Measurements from ENCODE around the gene SLC28A3. TPM values are rescaled to one million over a fixed set of nuclear protein-coding genes. Genes with fewer than 3 reads are reported as not detected.

The SLC28A3 gene
- total RNA-seq, 4 donors from 2014 or later, result under 0.01 TPM; not detected in 2

DNA sequence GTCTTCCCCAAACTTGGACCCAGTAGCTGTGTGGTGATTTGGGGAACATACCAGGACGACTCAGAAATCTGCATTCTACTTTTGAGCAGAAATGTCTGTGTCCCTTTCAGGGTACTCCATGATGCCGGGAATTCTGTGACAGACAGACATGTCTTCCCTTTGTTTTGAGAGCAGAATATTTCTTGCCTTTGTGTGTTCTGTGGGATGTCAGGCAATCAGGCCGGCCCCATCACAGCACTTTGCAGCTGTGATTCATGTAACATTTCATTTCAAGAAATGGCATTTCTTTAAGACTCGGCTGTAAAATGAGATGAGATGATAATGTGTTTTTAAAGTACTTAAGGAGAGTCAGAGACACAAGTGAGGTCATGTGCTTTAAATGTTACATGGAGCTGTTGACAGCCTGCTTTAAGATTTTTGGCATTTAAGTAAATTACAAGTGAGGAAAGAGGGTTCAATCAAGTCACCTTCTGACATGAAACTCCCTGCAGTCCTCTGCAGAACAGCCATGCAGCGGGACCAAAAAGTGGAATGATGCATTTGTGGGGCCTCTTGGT lies 98.7 kb downstream of the SLC28A3 start:
- Histone ChIP-seq H3K27me3 (no peaks in the 10 kb centered on the region), H3K4me3 (no peak overlapping the region), H3K36me3 (no peaks in the 10 kb centered on the region), H3K4me1 (no peaks in the 10 kb centered on the region), H3K9me3 (peaks cover 0 to 4% (median under 1%) of the 10 kb centered on the region in 4 donors), H3K27ac (replicated peaks in 1 of 4) (no peak overlapping the region)
- 55% methylated on average over 5 of the region's 5 CpGs for WGBS
- DNase-seq (ENCODE audit: extremely low spot score), result no peak
- intact Hi-C loops (cut with DNase I), result no loop called here
- TF ChIP-seq, protein P1, sequence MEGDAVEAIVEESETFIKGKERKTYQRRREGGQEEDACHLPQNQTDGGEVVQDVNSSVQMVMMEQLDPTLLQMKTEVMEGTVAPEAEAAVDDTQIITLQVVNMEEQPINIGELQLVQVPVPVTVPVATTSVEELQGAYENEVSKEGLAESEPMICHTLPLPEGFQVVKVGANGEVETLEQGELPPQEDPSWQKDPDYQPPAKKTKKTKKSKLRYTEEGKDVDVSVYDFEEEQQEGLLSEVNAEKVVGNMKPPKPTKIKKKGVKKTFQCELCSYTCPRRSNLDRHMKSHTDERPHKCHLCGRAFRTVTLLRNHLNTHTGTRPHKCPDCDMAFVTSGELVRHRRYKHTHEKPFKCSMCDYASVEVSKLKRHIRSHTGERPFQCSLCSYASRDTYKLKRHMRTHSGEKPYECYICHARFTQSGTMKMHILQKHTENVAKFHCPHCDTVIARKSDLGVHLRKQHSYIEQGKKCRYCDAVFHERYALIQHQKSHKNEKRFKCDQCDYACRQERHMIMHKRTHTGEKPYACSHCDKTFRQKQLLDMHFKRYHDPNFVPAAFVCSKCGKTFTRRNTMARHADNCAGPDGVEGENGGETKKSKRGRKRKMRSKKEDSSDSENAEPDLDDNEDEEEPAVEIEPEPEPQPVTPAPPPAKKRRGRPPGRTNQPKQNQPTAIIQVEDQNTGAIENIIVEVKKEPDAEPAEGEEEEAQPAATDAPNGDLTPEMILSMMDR (IDR thresholded peaks at IDR 0.05), result no peak
- TF ChIP-seq EP300 (IDR thresholded peaks at IDR 0.05) (no peak), POLR2AphosphoS5 (IDR thresholded peaks at IDR 0.05) (no peak), POLR2A (IDR thresholded peaks at IDR 0.05; ENCODE audit: low read depth) (no peak)

DNA sequence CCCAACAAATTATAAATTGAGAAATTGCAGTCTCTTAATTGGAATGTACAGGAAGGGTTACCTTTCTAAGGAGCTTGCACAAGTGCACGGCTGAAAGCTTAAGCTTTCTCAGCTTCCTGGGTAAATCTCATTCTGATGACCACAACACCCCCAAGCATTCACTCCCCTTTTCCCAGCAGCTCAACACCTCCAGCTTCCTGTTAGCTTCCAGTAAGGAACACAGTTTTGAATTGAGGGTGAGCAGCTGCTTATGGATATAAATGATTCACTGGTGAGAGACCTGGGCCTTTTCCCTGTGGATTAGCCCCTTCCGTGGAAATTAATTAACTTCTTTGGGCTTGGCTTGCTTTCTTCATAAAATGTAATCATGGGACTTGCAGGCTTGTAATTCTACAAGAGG lies 101.2 kb downstream of the SLC28A3 start:
- no peak for TF ChIP-seq POLR2AphosphoS5 (IDR thresholded peaks at IDR 0.05)
- no peaks in the 10 kb centered on the region for H3K4me1 ChIP-seq
- intact Hi-C loops (cut with DNase I), result no loop called here
- H3K9me3 ChIP-seq, result peaks cover 0 to 6% (median 3%) of the 10 kb centered on the region in 4 donors
- H3K36me3 ChIP-seq, result no peaks in the 10 kb centered on the region
- DNase-seq (ENCODE audit: extremely low spot score), result no peak
- 65% methylated on average over 2 of the region's 2 CpGs for WGBS
- H3K27me3 ChIP-seq, result no peaks in the 10 kb centered on the region
- H3K4me3 ChIP-seq, result no peak overlapping the region
- H3K27ac ChIP-seq (replicated peaks in 1 of 4), result no peak overlapping the region

DNA sequence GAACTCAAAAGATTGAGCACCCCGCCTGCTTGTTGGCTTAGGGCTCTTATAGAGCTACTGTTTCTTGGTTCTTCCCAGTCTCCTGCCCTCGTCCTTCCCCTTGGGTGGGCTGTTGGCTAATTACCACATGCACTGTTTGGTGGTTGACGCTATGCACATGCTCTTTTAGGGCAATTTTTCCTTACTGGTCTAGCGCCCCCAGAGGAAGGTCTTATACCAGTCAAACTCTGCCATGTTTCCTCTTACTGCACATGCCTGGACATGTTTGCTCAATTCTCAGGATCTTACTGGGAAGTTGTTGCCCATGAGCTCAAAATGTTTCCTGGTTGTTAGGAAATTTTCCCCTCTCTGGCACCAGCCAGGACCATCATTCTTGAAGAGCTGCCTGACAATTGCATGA lies 101.9 kb downstream of the SLC28A3 start:
- Histone ChIP-seq H3K9me3 (peaks cover 0 to 6% (median 3%) of the 10 kb centered on the region in 4 donors), H3K4me1 (no peaks in the 10 kb centered on the region), H3K36me3 (no peaks in the 10 kb centered on the region), H3K27me3 (no peaks in the 10 kb centered on the region), H3K27ac (replicated peaks in 1 of 4) (no peak overlapping the region), H3K4me3 (no peak overlapping the region)
- DNase-seq (ENCODE audit: extremely low spot score), result no peak
- intact Hi-C loops (cut with DNase I), result no loop called here
- TF ChIP-seq POLR2A (IDR thresholded peaks at IDR 0.05; ENCODE audit: low read depth), result no peak
- TF ChIP-seq POLR2AphosphoS5 (IDR thresholded peaks at IDR 0.05), result no peak
- no peak for TF ChIP-seq EP300 (IDR thresholded peaks at IDR 0.05)
- TF ChIP-seq, protein P1 (IDR thresholded peaks at IDR 0.05), result no peak
- 82% methylated on average over 4 of the region's 4 CpGs for WGBS

DNA sequence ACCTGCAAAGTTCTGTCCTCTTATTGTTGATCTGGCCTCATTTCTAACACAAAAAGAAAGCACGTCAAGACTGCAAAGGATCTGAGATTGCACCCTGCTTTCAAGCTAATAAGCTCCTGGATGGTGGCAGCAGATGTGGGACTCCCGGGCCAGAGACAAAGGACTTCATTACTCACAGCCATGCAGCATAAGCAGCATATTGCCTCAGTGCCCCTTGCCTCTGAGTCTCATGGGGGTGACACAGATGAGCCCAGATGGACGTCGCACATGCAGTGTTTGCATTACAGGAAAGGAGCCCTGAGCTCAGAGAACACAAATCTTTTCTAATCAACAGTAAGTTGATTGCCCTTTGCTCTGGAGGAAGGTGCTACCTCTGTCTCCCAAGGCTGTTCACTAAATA lies 105.0 kb downstream of the SLC28A3 start:
- H3K27me3 ChIP-seq, result no peaks in the 10 kb centered on the region
- intact Hi-C loops (cut with DNase I), result no loop called here
- H3K36me3 ChIP-seq, result no peaks in the 10 kb centered on the region
- H3K4me3 ChIP-seq, result no peak overlapping the region
- 81% methylated on average over 4 of the region's 4 CpGs for WGBS
- no peak overlapping the region for H3K27ac ChIP-seq (replicated peaks in 1 of 4)
- TF ChIP-seq, protein P1 (IDR thresholded peaks at IDR 0.05), result no peak
- TF ChIP-seq POLR2AphosphoS5 (IDR thresholded peaks at IDR 0.05), result no peak
- TF ChIP-seq POLR2A (IDR thresholded peaks at IDR 0.05; ENCODE audit: low read depth), result no peak
- no peak for TF ChIP-seq EP300 (IDR thresholded peaks at IDR 0.05)
- peaks cover 0 to 6% (median 0%) of the 10 kb centered on the region in 4 donors for H3K4me1 ChIP-seq
- peaks cover 0 to 6% (median 3%) of the 10 kb centered on the region in 4 donors for H3K9me3 ChIP-seq
- DNase-seq (ENCODE audit: extremely low spot score), result no peak

DNA sequence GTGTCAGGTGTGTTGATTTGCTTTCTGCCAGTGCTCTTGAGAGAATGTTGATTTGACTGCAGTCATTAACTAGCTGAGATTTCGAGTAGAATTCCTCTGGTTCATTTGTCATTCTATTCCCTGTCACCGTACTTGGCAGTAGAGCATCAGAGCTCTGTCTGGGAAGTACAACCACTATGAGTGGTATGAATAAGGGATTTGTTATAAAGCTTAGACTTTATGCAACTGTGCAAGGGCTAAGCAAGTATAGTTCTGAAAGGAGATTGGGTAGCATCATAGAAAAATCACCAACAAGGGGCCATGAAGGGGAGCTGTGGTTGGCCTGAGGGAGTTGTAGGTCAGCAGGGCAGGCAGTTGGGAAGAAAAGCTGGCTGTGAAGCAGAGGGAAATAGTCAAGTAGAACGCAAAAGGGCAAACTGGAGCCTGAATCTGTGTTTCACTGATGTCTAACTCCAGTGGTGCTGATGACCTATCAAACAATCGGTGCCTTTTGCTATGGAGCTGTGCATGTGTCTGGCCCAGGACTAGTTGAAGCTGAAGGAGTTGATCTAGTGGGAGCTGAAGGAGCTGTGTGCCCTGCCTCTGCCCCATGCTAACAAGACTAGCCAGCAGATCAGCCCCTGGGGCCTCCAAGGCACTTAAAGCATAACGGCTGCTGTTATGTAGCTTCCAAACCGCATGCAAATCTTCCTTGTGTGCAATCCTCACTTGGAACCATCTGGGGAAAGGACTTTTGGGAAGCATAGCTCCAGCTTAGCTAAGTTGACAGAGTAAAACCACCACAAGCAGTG lies 110.0 kb downstream of the SLC28A3 start:
- no peak for DNase-seq (ENCODE audit: extremely low spot score)
- Histone ChIP-seq H3K27ac (replicated peaks in 1 of 4) (no peak overlapping the region), H3K4me1 (peaks cover 0 to 14% (median 11%) of the 10 kb centered on the region in 4 donors), H3K27me3 (no peaks in the 10 kb centered on the region), H3K4me3 (no peak overlapping the region), H3K9me3 (no peaks in the 10 kb centered on the region), H3K36me3 (no peaks in the 10 kb centered on the region)
- TF ChIP-seq POLR2AphosphoS5 (IDR thresholded peaks at IDR 0.05) (no peak), EP300 (IDR thresholded peaks at IDR 0.05) (no peak), POLR2A (IDR thresholded peaks at IDR 0.05; ENCODE audit: low read depth) (no peak)
- TF ChIP-seq, protein P1 (IDR thresholded peaks at IDR 0.05), result no peak
- intact Hi-C loops (cut with DNase I), result no loop called here
- 75% methylated on average over 6 of the region's 6 CpGs for WGBS
